ENCODE measurements around the gene MMGT1.
"Not testable (repeated sequence)": the region's sequence is repeated elsewhere in the genome, so short reads cannot be mapped to it uniquely, and the experiment has no call there.

The MMGT1 gene

DNA sequence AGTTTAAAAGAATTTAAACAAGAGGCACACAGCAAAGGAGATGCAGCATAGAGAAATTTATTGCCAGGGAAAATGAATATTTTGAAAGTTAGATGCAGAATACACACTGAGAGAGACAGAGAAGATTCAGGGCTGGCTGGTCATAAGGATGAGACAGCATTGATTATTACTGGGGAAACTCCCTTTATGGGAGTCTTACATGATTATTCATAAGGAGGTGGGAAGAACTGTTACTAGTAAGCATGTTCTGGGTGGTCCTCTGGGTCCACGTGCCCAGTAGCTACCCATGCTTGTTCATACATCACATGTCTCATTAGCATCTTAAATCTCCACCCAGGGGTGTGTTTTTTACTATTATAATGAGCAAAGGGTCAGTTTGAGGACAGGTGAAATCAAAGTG lies 53.3 kb downstream of the MMGT1 start:
- DNase-seq, result not testable (repeated sequence)

DNA sequence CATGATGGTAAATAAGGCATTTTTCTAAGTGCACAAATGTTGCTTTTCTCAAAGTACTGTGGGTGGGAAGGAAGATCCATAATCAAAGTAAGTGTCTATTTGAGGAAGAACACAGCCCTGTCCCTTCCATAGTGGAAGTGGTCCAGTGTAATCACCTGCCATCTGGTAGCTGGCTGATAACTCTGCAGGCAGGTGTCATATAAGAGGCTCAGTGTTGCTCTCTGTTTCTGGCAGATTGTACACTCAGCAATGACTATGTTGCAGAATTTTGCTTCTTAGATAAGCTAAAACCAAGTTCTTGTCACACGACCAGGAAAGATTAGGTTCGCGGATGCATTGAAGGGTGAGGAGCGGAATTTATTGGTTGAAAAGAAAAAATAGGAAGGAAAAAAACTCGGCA lies 59.4 kb downstream of the MMGT1 start:
- DNase-seq, result no peak

Data from T-helper 9 cell (primary cell).